Endodermal cell (in vitro differentiated cells): ENCODE data around the gene KRTAP5-8. TPM values are rescaled to one million over a fixed set of nuclear protein-coding genes. Genes with fewer than 3 reads are reported as not detected.
A peak's percentile ranks its signal among the peaks of the same experiment; 100 is the strongest.
"Not testable (repeated sequence)": the region's sequence is repeated elsewhere in the genome, so short reads cannot be mapped to it uniquely, and the experiment has no call there.

Experiments
- DNase-seq: peaks from one replicate; pipeline ENCODE4 v3.0.0-alpha.2; 2017
- H3K27ac ChIP-seq: 2 replicates; pipeline ENCODE4 v1.5.1; 2013; ENCODE audit warnings: mild to moderate bottlenecking, low read depth, low read length, moderate library complexity
- H3K27me3 ChIP-seq: 2 replicates; pipeline ENCODE4 v1.6.1; 2013; ENCODE audit warnings: mild to moderate bottlenecking, low read length, moderate library complexity; ENCODE audit not compliant: insufficient read depth, control insufficient read depth, poor library complexity, severe bottlenecking
- H3K36me3 ChIP-seq: 2 replicates; pipeline ENCODE4 v1.7.0; 2013; ENCODE audit warnings: mild to moderate bottlenecking, low read length, moderate library complexity; ENCODE audit not compliant: control insufficient read depth, insufficient read depth
- H3K4me1 ChIP-seq: one replicate; pipeline ENCODE4 v1.7.0; 2013; ENCODE audit warnings: low read length; ENCODE audit not compliant: control insufficient read depth, insufficient read depth
- H3K4me3 ChIP-seq: 2 replicates; pipeline ENCODE4 v1.5.1; 2013; ENCODE audit warnings: mild to moderate bottlenecking, low read length, moderate library complexity
- H3K9ac ChIP-seq: 2 replicates; pipeline ENCODE4 v1.6.1; 2013; ENCODE audit warnings: mild to moderate bottlenecking, low read length, moderate library complexity; ENCODE audit not compliant: poor library complexity, severe bottlenecking; ENCODE audit errors: extremely low read depth
- H3K9me3 ChIP-seq: 2 replicates; pipeline ENCODE4 v1.6.1; 2013; ENCODE audit warnings: mild to moderate bottlenecking, low read length, moderate library complexity; ENCODE audit not compliant: control insufficient read depth
- H3K27ac Mint-ChIP-seq: 2 replicates; pipeline ENCODE4 v1.8.0; 2020; ENCODE audit warnings: mixed read lengths
- H3K27me3 Mint-ChIP-seq: 2 replicates; pipeline ENCODE4 v1.8.0; 2021; ENCODE audit warnings: mild to moderate bottlenecking, mixed read lengths; ENCODE audit not compliant: insufficient read depth
- H3K36me3 Mint-ChIP-seq: 2 replicates; pipeline ENCODE4 v1.8.0; 2020; ENCODE audit warnings: low read depth, mixed read lengths
- H3K4me1 Mint-ChIP-seq: 2 replicates; pipeline ENCODE4 v1.8.0; 2020; ENCODE audit warnings: mixed read lengths
- H3K4me3 Mint-ChIP-seq: 2 replicates; pipeline ENCODE4 v1.8.0; 2020; ENCODE audit warnings: mild to moderate bottlenecking, moderate library complexity, mixed read lengths
- H3K9me3 Mint-ChIP-seq: 2 replicates; pipeline ENCODE4 v1.8.0; 2020; ENCODE audit warnings: mild to moderate bottlenecking, mixed read lengths
- WGBS, 2 experiments: methylation state at CpG; one replicate each; pipeline versions ENCODE4 v1.1.5 to v1.1.7; 2013; ENCODE audit warnings: missing lambda C conversion rate in 2 of 2, mixed read lengths in 1 of 2; ENCODE audit not compliant: insufficient coverage in 1 of 2, insufficient read length in 1 of 2; 5-methylcytosine and 5-hydroxymethylcytosine counted together
- total RNA-seq, 2 donors: library from RNA; stranded (reverse); fragmentation: NEBNext Ultra II Directional in 1 of 2; extraction: Animal tissue kit (Norgen Biotek cat#: 25700) in 1 of 2; gene quantifications; 2 replicates in 1 of 2; 3 replicates in 1 of 2; pipeline ENCODE4 v1.2.1, GENCODE V29; 2021
- TF ChIP-seq, protein P1 (sequence below): fragments of 200-600 bp; sonication (generic); conservative IDR thresholded peaks from 2 replicates; pipeline ENCODE4 v1.5.0; 2021; ENCODE audit warnings: antibody characterized with exemption, mild to moderate bottlenecking

KRTAP5-8 gene
- total RNA-seq, 2 donors from 2014 or later = not detected

DNA sequence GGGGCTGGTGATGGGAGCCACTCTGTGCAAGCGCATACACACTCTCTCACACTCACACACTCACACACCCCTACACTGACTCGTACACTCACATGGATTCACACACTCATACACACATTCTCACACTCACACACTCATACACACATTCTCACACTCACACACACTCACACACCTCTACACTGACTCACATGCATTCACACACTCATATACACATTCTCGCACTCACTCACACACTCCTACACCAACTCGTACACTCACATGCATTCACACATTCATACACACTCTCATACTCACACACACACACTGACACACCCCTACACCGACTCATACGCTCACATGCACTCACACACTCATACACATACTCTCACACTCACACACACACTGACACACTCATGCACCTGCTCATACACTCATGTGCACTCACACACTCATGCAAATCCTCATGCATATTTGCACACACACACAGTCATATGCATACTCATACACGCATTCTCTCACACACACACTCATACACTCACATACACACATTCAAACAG is 39.7 kb downstream of the KRTAP5-8 start:
- Histone ChIP-seq H3K9me3 (no peaks in the 10 kb centered on the region), H3K36me3 (no peaks in the 10 kb centered on the region), H3K9ac (no peak overlapping the region), H3K27ac (no peak overlapping the region), H3K4me1 (no peaks in the 10 kb centered on the region), H3K27me3 (peaks cover 5% of the 10 kb centered on the region), H3K4me3 (no peak overlapping the region)
- 94 to 95% methylated on average over 7 of the region's 7 CpGs for WGBS, 2 experiments
- Mint-ChIP-seq H3K4me1 (peaks cover 16% of the 10 kb centered on the region), H3K4me3 (no peak overlapping the region), H3K27me3 (peaks cover 21% of the 10 kb centered on the region), H3K36me3 (no peaks in the 10 kb centered on the region), H3K9me3 (no peaks in the 10 kb centered on the region), H3K27ac (no peak overlapping the region)
- no peak for DNase-seq
- TF ChIP-seq, protein P1, sequence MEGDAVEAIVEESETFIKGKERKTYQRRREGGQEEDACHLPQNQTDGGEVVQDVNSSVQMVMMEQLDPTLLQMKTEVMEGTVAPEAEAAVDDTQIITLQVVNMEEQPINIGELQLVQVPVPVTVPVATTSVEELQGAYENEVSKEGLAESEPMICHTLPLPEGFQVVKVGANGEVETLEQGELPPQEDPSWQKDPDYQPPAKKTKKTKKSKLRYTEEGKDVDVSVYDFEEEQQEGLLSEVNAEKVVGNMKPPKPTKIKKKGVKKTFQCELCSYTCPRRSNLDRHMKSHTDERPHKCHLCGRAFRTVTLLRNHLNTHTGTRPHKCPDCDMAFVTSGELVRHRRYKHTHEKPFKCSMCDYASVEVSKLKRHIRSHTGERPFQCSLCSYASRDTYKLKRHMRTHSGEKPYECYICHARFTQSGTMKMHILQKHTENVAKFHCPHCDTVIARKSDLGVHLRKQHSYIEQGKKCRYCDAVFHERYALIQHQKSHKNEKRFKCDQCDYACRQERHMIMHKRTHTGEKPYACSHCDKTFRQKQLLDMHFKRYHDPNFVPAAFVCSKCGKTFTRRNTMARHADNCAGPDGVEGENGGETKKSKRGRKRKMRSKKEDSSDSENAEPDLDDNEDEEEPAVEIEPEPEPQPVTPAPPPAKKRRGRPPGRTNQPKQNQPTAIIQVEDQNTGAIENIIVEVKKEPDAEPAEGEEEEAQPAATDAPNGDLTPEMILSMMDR = no peak

- not testable (repeated sequence) for H3K9me3 ChIP-seq, DNase-seq, H3K36me3 ChIP-seq, H3K4me1 ChIP-seq, H3K4me3 Mint-ChIP-seq, H3K27ac Mint-ChIP-seq, H3K4me3 ChIP-seq, H3K36me3 Mint-ChIP-seq, H3K9ac ChIP-seq, H3K9me3 Mint-ChIP-seq, H3K27me3 ChIP-seq, H3K27ac ChIP-seq
- Mint-ChIP-seq H3K4me1 (peaks cover 11% of the 10 kb centered on the region), H3K27me3 (peaks cover 23% of the 10 kb centered on the region)
- 76 to 78% methylated on average over 4 to 7 of the region's 7 CpGs for WGBS, 2 experiments
Observed at GRCh38 chr11:71579513-71579912, 41.7 kb downstream of the KRTAP5-8 start.

GRCh38 chr11:71580057-71581003 is 42.5 kb downstream of the KRTAP5-8 start:
- no peaks in the 10 kb centered on the region for H3K36me3 Mint-ChIP-seq
- H3K27ac ChIP-seq = no peak overlapping the region
- peak; percentile 84 for DNase-seq
- H3K4me1 ChIP-seq = no peaks in the 10 kb centered on the region
- no peaks in the 10 kb centered on the region for H3K36me3 ChIP-seq
- H3K4me3 ChIP-seq = no peak overlapping the region
- H3K27me3 ChIP-seq = peaks cover 5% of the 10 kb centered on the region
- WGBS, 2 experiments = 28 to 46% methylated on average over 8 of the region's 8 CpGs
- no peak overlapping the region for H3K27ac Mint-ChIP-seq
- H3K9me3 ChIP-seq = no peaks in the 10 kb centered on the region
- no peak overlapping the region for H3K4me3 Mint-ChIP-seq
- no peak overlapping the region for H3K9ac ChIP-seq
- peaks cover 23% of the 10 kb centered on the region for H3K27me3 Mint-ChIP-seq
- H3K4me1 Mint-ChIP-seq = peaks cover 10% of the 10 kb centered on the region
- TF ChIP-seq, protein P1 = peak; percentile 91
- H3K9me3 Mint-ChIP-seq = no peaks in the 10 kb centered on the region
